Activated naive CD8-positive, alpha-beta T cell treated with anti-CD3 and anti-CD28 coated beads, Interleukin-2, amount 10 ng/mL, durations not matched to agents 7 days and 5 days (primary cell): ENCODE results near the gene COQ5. TPM values are rescaled to one million over a fixed set of nuclear protein-coding genes. Genes with fewer than 3 reads are reported as not detected.

Experiments used
- ATAC-seq: fragments of 150-1000 bp; cut with Tn5 transposase; one replicate; pipeline ENCODE4 v1.10.0; 2021; ENCODE audit warnings: low read depth, moderate library complexity
- POLR2A ChIA-PET: fragments of 350-600 bp; sonication (Branson Sonifier 250); formaldehyde crosslinking; loops from one replicate; lab custom pipeline; 2021; ENCODE audit warnings: antibody characterized with exemption; lab: Charles Lee
- DNase-seq: peaks from one replicate; pipeline ENCODE4 v3.0.0; 2021
- H3K27ac Mint-ChIP-seq: one replicate; pipeline ENCODE4 v1.8.0; 2022; ENCODE audit warnings: mild to moderate bottlenecking, mixed read lengths
- H3K27me3 Mint-ChIP-seq: one replicate; pipeline ENCODE4 v1.8.0; 2022; ENCODE audit warnings: mild to moderate bottlenecking, moderate library complexity, mixed read lengths
- H3K36me3 Mint-ChIP-seq: one replicate; pipeline ENCODE4 v1.8.0; 2021; ENCODE audit warnings: mild to moderate bottlenecking, mixed read lengths
- H3K4me1 Mint-ChIP-seq: one replicate; pipeline ENCODE4 v1.8.0; 2021; ENCODE audit warnings: mixed read lengths
- H3K4me3 Mint-ChIP-seq: one replicate; pipeline ENCODE4 v1.8.0; 2022; ENCODE audit warnings: mild to moderate bottlenecking, moderate library complexity, mixed read lengths
- H3K9me3 Mint-ChIP-seq: one replicate; pipeline ENCODE4 v1.8.0; 2021; ENCODE audit warnings: mixed read lengths
- total RNA-seq, 2 experiments: library from RNA; stranded (reverse); gene quantifications; one replicate each; pipeline ENCODE4 v1.2.3, GENCODE V29; 2021

The COQ5 gene, protein sequence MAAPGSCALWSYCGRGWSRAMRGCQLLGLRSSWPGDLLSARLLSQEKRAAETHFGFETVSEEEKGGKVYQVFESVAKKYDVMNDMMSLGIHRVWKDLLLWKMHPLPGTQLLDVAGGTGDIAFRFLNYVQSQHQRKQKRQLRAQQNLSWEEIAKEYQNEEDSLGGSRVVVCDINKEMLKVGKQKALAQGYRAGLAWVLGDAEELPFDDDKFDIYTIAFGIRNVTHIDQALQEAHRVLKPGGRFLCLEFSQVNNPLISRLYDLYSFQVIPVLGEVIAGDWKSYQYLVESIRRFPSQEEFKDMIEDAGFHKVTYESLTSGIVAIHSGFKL
- 10 to 100 TPM; 24.6 to 25.2 TPM for total RNA-seq

DNA sequence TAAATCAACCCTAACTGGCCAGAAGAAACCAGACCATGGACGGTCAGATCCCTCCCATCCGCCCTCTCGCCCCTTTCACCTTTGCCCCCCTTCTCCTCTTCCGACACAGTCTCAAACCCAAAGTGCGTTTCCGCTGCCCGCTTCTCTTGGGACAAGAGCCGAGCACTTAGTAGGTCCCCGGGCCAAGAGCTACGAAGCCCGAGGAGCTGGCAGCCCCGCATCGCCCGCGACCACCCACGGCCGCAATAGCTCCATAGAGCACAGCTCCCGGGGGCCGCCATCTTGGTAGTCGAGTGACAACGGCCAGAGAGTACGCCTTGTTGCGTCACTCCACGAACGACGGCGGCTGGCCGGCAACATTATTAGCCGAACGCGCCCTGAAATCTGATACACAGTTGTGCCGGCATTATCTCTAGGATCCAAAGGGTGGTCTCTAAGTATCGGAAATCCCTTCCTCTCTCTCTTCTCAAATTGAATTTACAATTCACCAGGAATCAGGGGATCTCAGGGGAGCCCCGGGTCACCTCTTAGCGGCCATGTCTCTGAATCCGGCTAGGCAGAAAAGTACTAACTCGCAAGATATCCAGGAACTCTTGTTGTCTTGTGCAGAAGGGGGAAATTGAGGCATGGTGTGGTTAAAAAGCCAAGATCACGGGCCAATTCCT lies at the start of gene COQ5:
Gene COQ5 (minus strand): TSS at position 298 of the 665 bp plus-strand sequence. CDS start 17 bp downstream, at position 281.
- POLR2A ChIA-PET: interaction anchor here (0.5 to 1.9 kb wide), 9 partner anchors 9 to 237 kb away, joined by 3 to 13 read pairs (median 3); partner anchors contain the start of genes DYNLL1, POP5, RNU4-1 and RNU4-2
- H3K9me3 Mint-ChIP-seq: no peaks in the 10 kb centered on the region
- no peaks in the 10 kb centered on the region for H3K27me3 Mint-ChIP-seq
- ATAC-seq (peak; percentile 95), DNase-seq (peak; percentile 87)
- H3K4me3 Mint-ChIP-seq: peak within 1 kb of the TSS; percentile 100
- peaks cover 18% of the 10 kb centered on the region for H3K4me1 Mint-ChIP-seq
- peaks cover 6% of the 10 kb centered on the region for H3K36me3 Mint-ChIP-seq
- H3K27ac Mint-ChIP-seq: peak within 1 kb of the TSS; percentile 99

DNA sequence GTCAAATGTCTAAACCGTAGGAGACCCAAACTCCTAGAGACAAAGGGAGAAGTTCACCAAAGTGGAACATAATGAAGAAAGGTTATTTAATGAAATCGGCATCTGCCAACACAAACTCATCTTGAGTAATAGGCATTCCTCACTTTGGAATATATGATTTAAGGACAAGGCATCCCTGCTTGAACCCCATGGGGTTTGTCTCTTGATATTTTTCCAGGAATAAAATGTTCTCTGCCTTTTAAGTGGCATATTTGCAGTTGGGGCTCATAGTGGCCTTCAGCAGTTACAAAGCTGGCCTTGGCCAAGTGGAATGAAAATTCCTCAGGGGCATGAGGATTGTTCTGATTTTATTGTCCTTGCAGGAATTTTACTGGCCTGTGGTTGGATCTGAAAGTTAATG lies 45.1 kb upstream of the COQ5 start:
- no peaks in the 10 kb centered on the region for H3K4me1 Mint-ChIP-seq
- no peak overlapping the region for H3K4me3 Mint-ChIP-seq
- POLR2A ChIA-PET: no interaction called here
- H3K9me3 Mint-ChIP-seq: no peaks in the 10 kb centered on the region
- H3K27me3 Mint-ChIP-seq: no peaks in the 10 kb centered on the region
- DNase-seq (no peak), ATAC-seq (no peak)
- H3K36me3 Mint-ChIP-seq: peaks cover 25% of the 10 kb centered on the region
- no peak overlapping the region for H3K27ac Mint-ChIP-seq

DNA sequence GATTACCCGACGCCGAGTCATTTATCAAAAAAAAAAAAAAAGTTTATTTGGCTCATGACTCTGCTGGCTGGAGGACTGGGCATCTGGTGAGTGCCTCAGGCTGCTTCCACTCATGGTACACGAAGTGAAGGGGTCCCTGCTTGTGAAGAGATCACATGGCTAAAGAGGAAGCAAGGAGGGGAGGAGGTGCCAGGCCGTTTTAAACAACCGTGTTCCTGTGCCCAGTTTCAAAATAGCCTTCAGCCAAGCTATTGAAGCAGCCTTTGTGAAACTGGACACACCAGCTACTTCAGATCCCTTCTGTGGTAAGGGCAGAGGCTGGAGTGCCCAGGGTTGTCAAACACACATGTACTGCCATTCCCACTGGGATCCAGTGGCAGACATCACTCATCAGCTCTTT lies 44.6 kb upstream of the COQ5 start:
- peaks cover 25% of the 10 kb centered on the region for H3K36me3 Mint-ChIP-seq
- no peak for ATAC-seq

DNA sequence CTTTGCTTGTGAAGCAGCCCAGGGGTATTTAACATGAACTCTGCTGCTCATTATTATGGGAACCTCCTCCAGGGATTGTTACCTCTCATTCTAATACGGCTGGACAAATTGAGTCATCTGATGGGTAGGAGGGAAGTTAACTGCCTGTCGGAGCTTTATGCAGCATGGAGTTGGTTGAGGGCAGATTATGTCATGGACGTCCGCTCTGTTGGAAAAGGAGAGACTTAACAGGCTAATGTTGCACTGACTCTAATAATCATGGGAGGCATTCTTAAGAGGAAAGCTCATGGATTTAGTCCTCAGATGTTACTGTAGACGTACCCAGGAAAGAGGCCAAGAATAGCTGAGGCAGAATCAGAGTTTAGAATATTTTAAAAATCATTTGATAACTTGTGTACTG lies 42.3 kb upstream of the COQ5 start:
- ATAC-seq (no peak), DNase-seq (no peak)
- no peak overlapping the region for H3K4me3 Mint-ChIP-seq
- H3K9me3 Mint-ChIP-seq: no peaks in the 10 kb centered on the region
- no peaks in the 10 kb centered on the region for H3K27me3 Mint-ChIP-seq
- H3K27ac Mint-ChIP-seq: no peak overlapping the region
- H3K4me1 Mint-ChIP-seq: no peaks in the 10 kb centered on the region
- peaks cover 32% of the 10 kb centered on the region for H3K36me3 Mint-ChIP-seq
- POLR2A ChIA-PET: interaction anchor here (0.7 to 1.7 kb wide), 2 partner anchors 10 to 41 kb away, joined by 3 read pairs; partner anchors contain the start of gene POP5

More for the DNA sequence above, 44.6 kb upstream of the COQ5 start:
- no peak overlapping the region for H3K4me3 Mint-ChIP-seq
- no peak overlapping the region for H3K27ac Mint-ChIP-seq
- POLR2A ChIA-PET: no interaction called here
- DNase-seq: no peak
- H3K27me3 Mint-ChIP-seq: no peaks in the 10 kb centered on the region
- H3K9me3 Mint-ChIP-seq: no peaks in the 10 kb centered on the region
- no peaks in the 10 kb centered on the region for H3K4me1 Mint-ChIP-seq

DNA sequence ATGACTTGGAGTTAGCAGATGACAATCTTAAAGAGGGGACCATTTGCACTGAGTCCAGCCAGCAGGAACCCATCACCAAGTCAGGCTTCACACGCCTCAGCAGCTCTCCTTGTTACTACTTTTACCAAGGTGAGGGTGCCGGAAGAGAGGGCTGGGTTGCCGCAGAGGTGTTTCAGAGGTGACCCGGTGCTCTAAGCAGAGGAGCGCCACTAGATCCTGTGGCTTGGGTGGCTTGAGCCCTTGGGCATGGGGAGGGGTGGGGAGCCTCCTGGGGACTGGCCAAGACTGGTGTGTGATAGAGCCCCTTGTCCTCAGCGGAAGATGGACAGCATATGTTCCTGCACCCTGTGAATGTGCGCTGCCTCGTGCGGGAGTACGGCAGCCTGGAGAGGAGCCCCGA lies 34.5 kb upstream of the COQ5 start:
- no peak for DNase-seq
- Mint-ChIP-seq H3K36me3 (peaks cover 25% of the 10 kb centered on the region), H3K27ac (no peak overlapping the region), H3K4me3 (no peak overlapping the region), H3K4me1 (no peaks in the 10 kb centered on the region), H3K9me3 (no peaks in the 10 kb centered on the region), H3K27me3 (no peaks in the 10 kb centered on the region)
- ATAC-seq: no peak
- POLR2A ChIA-PET: no interaction called here

DNA sequence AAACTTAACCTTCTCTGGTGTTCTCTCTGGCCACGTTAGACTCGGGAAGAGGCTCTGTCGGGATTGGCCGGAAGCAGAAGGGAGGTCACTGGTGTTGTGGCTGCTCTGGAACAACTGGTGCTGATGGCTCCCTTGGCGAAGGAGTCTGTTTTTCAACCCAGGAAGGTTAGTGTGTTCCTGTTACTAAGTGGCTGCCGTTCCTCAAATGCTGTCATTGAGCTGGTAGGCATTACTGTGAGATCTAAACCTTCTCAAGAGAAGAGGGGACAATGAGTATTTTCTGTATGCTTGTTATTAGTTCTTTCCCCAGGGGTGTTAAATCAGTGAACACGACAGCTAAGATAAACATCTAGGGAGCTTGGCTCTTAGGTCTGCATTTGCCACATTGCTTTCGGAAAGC lies 33.9 kb upstream of the COQ5 start:
- no peak overlapping the region for H3K4me3 Mint-ChIP-seq
- ATAC-seq (no peak), DNase-seq (no peak)
- POLR2A ChIA-PET: interaction anchor here (0.7 kb wide), 1 partner anchor 19 kb away, joined by 3 read pairs; the partner anchor contains the start of gene POP5
- no peaks in the 10 kb centered on the region for H3K4me1 Mint-ChIP-seq
- no peak overlapping the region for H3K27ac Mint-ChIP-seq
- H3K9me3 Mint-ChIP-seq: no peaks in the 10 kb centered on the region
- H3K27me3 Mint-ChIP-seq: no peaks in the 10 kb centered on the region
- H3K36me3 Mint-ChIP-seq: peaks cover 25% of the 10 kb centered on the region

DNA sequence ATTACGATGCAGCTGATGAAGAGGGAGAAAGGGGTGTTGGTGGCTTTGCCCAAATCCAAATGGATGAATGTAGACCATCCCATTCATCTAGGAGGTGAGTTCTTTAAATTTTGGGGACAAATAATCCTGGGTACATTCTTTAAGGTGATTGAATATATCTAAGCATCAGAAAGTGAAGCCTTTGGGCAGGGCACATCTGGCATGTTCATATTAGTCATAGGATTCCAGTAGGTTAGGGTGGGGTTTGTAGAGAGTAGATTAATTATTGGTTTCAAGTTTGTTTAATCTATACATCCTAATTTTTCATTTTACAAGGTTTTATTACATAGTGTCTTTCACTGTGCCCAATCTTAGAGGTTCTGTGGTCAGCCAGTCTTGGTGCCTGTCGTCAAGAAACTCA lies 28.6 kb upstream of the COQ5 start:
- Mint-ChIP-seq H3K27me3 (no peaks in the 10 kb centered on the region), H3K9me3 (no peaks in the 10 kb centered on the region), H3K27ac (no peak overlapping the region), H3K4me3 (no peak overlapping the region), H3K4me1 (no peaks in the 10 kb centered on the region), H3K36me3 (peaks cover 24% of the 10 kb centered on the region)
- POLR2A ChIA-PET: no interaction called here
- DNase-seq: no peak
- no peak for ATAC-seq

DNA sequence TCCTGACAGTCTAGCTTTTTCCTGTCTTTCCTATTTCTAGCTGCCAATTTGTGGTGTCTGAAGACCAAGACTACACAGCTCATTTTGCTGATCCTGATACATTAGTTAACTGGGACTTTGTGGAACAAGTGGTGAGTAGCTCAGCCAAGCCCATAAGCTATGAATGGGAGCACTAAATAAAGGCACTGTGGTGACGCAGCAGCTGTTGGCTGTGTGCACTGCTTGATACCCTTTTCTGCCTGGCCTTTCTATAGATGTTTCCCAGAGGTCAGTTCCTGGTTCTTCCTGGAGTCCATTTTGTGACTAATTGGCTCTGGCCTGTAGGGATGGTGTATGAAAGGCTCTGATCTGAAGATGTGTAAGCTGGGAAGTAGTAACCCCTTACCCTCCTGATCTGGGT lies 25.7 kb upstream of the COQ5 start:
- Mint-ChIP-seq H3K27me3 (no peaks in the 10 kb centered on the region), H3K4me3 (no peak overlapping the region), H3K36me3 (peaks cover 21% of the 10 kb centered on the region), H3K9me3 (no peaks in the 10 kb centered on the region), H3K27ac (no peak overlapping the region), H3K4me1 (peaks cover 5% of the 10 kb centered on the region)
- ATAC-seq (no peak), DNase-seq (no peak)
- POLR2A ChIA-PET: no interaction called here

DNA sequence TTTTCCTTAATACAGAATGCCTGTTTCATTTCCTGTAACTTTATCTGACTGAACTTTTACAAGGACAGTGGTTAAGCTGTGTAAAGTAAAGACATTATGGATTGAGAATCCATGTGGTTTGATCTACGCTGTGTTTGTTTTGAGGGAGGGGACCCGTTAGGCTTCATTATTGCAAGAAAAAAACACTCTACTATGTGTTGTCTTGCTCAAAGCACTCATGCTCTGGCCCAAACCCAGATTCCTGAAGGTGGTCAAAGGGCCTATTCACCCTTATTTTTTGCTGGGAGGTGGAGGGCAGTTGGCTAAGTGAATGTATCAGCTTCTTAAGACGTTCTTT lies 17.1 kb upstream of the COQ5 start:
- POLR2A ChIA-PET: no interaction called here
- H3K36me3 Mint-ChIP-seq: peaks cover 2% of the 10 kb centered on the region
- H3K27ac Mint-ChIP-seq: no peak overlapping the region
- no peak for ATAC-seq
- H3K4me3 Mint-ChIP-seq: no peak overlapping the region
- DNase-seq: no peak
- no peaks in the 10 kb centered on the region for H3K9me3 Mint-ChIP-seq
- peaks cover 3% of the 10 kb centered on the region for H3K4me1 Mint-ChIP-seq
- H3K27me3 Mint-ChIP-seq: no peaks in the 10 kb centered on the region

DNA sequence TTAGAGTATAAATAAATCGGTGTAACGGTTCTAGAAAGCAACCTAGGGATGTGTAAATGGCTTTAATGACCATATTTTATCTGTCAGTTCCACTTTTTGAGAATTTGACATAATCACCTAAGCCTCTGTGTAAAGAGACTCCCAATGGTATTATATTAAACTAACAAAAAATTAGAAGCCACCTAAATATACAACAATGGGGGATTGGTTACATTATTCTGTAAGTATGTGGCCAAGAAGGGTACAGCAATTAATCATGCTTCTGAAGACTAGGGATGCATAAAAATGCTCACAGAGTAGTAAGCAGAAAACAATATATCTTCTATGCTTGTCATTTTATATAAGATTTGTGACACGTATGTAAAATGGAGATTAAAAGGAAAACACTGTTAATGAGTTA lies 15.7 kb upstream of the COQ5 start:
- no peak overlapping the region for H3K4me3 Mint-ChIP-seq

DNA sequence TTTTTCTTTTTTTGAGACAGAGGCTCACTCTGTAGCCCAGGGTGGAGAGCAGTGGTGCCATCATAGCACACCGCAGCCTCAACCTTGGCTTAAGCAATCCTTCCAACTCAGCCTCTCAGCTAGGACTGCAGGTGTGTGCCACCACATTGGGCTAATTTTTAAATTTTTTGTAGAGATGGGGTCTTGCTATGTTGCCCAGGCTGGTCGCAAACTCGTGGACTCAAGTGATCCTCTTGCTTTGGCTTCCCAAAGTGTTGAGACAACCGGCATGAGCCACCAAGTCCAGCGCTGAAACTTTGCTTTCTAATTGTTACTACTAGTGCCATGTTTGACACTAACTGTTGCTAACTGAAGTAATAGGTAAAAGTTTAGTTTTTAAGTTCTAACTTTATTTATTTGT lies 13.2 kb upstream of the COQ5 start:
- DNase-seq (no peak), ATAC-seq (no peak)
- Mint-ChIP-seq H3K27me3 (no peaks in the 10 kb centered on the region), H3K4me3 (no peak overlapping the region), H3K4me1 (peaks cover 33% of the 10 kb centered on the region), H3K36me3 (peaks cover 13% of the 10 kb centered on the region), H3K27ac (no peak overlapping the region), H3K9me3 (no peaks in the 10 kb centered on the region)
- POLR2A ChIA-PET: no interaction called here

More for the DNA sequence above, 15.7 kb upstream of the COQ5 start:
- POLR2A ChIA-PET: no interaction called here
- ATAC-seq (no peak), DNase-seq (no peak)
- Mint-ChIP-seq H3K9me3 (no peaks in the 10 kb centered on the region), H3K27ac (no peak overlapping the region), H3K4me1 (peaks cover 11% of the 10 kb centered on the region), H3K36me3 (peaks cover 8% of the 10 kb centered on the region), H3K27me3 (no peaks in the 10 kb centered on the region)

DNA sequence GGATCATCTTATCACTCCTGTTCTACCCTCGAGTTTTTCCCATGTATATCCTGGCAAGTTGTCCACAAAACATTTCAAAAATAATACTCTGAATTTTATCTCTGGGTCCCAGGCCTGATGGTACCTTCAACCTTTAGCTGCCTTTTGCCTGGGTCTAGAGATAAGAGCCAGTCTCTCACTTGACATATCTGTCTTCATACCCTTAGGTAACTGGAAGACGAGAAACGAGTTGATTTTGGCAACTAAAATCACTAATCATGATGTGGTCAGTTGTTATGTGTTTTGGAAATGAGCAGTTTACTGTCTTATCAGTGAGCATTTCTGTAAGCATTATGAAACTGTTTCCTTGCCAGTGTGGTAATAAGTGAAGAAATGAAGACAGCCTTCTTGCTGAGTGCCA lies 11.5 kb upstream of the COQ5 start:
- Mint-ChIP-seq H3K27ac (no peak overlapping the region), H3K36me3 (peaks cover 15% of the 10 kb centered on the region), H3K27me3 (no peaks in the 10 kb centered on the region), H3K4me3 (no peak overlapping the region), H3K4me1 (peaks cover 46% of the 10 kb centered on the region), H3K9me3 (no peaks in the 10 kb centered on the region)
- ATAC-seq: no peak
- POLR2A ChIA-PET: no interaction called here
- DNase-seq: no peak

DNA sequence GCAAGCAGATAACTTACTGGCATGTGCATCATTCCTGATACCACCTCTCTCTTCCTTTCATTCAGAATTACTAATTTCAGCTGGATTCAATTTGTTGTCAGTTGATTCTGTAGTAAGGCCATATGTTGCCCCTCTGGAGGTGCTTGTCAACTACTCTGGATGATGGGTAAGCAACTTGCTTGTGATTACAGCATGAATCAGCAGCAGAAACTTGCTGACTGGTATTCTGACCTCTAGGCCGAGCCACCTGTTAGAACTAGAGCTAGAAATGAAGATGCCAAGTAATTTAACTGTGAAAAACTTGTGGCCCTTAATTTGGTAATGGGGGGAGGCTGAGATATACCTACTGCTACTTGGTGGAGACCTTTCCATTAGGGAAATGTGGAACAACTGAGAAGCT lies 10.3 kb upstream of the COQ5 start:
- no peaks in the 10 kb centered on the region for H3K9me3 Mint-ChIP-seq
- DNase-seq: no peak
- peaks cover 45% of the 10 kb centered on the region for H3K4me1 Mint-ChIP-seq
- no peak overlapping the region for H3K4me3 Mint-ChIP-seq
- H3K27ac Mint-ChIP-seq: no peak overlapping the region
- H3K27me3 Mint-ChIP-seq: no peaks in the 10 kb centered on the region
- no peak for ATAC-seq
- H3K36me3 Mint-ChIP-seq: peaks cover 15% of the 10 kb centered on the region
- POLR2A ChIA-PET: interaction anchor here (1.4 kb wide), 1 partner anchor 71 kb away, joined by 4 read pairs; no protein-coding TSS in a partner anchor
